Mesenteric fat pad (tissue), 1 donor: ENCODE results near the gene EGFL8. TPM values are rescaled to one million over a fixed set of nuclear protein-coding genes. Genes with fewer than 3 reads are reported as not detected.

Experiments used
- DNase-seq: peaks from one replicate; pipeline ENCODE4 v3.0.0-alpha.2; 2020; ENCODE audit warnings: low spot score
- total RNA-seq: library from RNA; stranded (reverse); fragmentation: NEBNext Ultra II Directional; extraction: Animal tissue kit (Norgen Biotek cat#: 25700); gene quantifications from one replicate; pipeline ENCODE4 v1.2.1, GENCODE V29; 2021
- donor health status: DM: yes; HTN: yes; CAD: no.

The EGFL8 gene
- total RNA-seq, 1 donor from 2014 or later, result 15.5 TPM

DNA sequence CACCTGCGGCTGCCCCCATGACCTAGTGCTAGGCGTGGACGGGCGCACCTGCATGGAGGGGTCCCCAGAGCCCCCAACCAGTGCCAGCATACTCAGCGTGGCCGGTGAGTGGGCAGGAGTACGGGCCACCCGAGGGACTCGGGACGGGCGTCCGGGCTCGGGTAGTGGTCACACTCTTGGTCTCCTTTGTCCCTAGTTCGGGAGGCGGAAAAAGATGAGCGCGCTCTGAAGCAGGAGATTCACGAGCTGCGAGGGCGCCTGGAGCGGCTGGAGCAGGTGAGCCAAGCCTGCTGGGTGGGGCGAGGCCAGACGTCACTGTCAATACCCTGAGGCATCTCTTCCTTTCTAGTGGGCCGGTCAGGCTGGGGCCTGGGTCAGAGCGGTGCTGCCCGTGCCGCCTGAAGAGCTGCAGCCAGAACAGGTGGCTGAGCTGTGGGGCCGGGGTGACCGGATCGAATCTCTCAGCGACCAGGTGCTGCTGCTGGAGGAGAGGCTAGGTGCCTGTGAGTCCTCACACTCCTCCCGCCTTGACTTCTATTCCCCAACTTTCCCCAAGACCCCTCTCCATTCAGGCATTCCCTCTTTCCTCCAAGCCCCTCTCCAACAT is 2.9 kb downstream of the EGFL8 start:
- DNase-seq, result no peak

DNA sequence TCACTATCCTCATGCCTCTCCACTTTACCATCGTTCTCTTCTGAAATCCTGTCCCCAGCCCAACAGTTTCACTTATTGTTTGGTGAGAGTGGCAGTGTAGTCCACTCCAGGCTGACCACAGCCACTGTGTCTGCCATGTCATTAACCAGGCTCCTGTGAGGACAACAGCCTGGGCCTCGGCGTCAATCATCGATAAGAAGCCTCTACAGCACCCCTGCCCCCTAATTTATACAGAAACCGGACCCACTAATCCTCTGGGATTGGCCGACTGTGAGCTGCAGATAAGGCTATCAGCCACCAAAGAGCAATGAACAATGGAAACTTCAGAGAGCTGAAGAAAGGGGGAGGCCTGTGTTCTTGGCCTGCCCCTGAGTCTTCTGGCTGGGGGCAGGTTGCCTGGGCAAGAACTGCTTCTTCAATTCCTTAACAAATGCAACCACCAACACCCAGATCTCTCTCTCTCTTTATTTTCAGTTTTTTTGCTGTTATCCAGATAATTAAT is 3.4 kb downstream of the EGFL8 start:
- no peak for DNase-seq

DNA sequence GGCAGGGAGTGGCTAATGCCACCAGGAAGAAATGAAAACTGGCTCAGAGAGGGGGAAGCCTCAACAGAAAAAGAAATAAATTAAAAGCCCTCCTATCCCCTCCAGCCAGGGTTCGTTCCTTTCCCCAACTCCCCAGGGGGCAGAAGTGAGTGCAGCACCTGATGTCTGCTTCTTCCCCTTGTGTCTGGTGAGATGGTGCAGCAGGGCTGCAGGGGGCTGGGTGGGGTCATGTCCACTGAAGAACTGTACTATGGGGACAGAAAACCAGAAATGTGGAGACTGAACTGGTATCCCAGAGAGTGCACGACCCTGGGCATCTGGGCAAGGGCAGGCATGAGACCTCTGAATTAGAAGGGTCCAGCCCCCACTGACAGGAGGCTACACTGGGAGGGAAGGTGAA is 4.0 kb downstream of the EGFL8 start:
- no peak for DNase-seq

DNA sequence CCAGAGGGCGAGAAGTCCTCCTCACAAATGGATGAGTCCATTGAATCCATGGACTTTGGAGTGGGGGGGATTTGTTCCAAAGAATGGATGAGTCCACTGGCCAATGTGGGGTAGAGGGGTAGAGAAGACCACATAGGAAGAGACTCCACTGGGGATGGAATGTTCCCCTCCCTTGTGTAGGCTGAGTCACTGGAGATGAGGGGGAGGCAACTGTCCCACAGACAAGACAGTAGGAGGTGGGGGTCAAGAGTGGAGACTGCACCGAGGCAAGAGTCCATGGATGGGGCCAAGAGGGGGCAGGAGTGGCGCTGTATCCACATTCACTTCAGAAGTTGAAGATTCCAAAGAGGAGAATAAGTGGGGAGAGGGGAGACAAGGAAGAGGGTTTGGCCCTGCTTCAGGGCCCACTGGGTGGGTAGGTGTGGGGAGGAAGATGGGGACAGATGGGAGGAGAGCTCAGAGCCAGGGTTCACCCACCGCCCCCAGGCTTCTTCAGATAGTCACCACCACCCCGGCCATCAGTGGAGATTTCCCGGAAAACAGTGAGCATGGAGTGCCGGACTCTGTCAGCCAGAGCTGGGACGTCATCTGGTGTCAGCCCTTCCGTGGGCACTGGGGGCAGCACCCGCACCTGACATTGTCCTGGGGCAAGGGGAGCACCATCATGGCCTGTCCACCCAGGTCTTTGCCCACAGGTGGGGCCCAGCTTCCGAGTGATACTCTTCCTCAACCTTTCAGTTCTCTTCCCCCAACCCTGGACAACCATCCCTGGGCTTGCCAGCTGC is 4.6 kb downstream of the EGFL8 start:
- DNase-seq, result no peak

DNA sequence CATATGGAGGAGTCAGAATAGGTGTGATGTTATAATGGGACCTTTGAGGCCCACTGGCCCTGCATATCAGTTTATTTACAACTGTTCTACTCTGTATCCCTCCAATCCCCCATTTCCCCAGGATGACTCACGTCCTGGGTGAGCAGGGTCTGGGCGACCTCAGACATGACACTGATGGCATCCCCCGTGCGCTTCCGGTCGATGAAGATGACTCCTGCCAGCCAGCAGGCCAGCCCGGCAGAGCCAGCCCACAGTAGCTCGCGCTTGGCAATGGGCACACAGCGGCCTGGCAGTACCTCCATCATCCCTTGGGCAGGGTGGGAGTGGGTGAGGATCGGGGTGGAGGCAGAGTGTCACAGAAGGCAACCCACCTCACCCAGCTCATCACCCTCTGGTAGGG is 5.9 kb downstream of the EGFL8 start:
- DNase-seq, result no peak

DNA sequence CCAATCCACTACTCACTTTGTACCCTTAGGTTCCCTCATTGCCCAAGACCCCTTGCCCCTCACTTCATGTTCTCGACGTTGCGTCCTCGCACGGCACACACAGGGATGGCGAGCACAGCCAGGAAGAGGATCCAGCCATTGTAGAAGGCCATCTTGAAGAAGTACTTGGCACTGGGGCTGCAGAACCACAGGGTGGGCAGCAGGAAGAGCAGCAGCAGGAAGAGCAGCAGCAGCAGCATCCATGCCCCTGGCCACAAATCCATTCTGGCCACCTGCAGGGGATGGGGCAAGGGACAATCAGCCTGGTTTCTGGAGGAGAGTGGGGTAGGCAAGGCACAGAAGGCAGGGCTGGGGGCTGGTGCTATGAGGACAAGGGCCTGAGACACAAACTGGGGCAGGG is 6.8 kb downstream of the EGFL8 start:
- DNase-seq, result no peak

DNA sequence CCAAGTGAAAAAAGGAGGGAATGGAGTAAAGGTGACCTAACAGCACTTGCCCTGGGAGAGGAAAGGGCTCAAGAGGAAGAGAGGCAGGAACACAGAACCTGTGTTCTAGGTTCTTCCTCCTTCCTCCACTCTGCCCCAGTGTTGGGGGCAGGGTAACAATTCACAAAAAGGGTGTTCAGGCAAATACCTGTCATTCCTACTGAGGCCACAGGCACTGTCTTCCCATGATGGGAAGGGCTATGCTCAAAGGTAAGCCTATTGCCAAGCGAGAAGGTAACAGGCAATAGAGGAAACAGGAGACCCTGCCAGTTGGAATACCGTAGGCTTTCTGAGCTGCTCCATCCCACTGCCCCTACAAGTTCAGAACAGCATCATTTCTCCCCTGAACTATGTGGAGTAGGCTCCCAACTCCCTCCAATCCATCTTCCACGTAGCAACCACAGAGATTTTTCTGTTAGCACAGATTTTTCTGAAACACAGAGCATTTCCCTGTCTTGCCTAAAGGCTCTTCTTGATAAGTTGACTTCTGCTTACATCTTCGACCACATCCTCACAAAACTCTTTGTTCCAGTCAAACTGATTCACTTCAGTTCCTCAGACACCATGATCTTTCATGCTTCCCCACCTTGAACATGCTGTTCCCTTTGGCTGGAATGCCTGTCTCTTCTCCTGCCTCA is 8.8 kb downstream of the EGFL8 start:
- no peak for DNase-seq

DNA sequence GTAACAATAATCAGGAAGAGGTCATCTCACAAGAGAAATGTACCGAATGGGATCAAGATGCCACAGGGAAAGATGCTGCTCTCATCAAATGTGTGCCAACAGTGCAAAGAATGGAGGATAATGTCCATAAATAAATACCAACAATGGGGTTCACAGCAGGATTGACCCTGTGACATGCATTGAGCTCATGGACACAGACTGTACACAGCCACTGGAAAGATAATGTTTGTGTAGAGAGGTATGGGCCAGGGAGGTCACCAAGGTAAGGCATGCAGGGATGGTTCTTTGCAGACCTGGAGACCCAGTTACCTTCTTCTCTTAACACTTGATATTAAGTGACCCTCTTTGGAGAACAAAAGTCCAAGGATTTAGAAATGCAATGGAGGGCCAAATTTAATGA is 10.0 kb downstream of the EGFL8 start:
- DNase-seq, result no peak

DNA sequence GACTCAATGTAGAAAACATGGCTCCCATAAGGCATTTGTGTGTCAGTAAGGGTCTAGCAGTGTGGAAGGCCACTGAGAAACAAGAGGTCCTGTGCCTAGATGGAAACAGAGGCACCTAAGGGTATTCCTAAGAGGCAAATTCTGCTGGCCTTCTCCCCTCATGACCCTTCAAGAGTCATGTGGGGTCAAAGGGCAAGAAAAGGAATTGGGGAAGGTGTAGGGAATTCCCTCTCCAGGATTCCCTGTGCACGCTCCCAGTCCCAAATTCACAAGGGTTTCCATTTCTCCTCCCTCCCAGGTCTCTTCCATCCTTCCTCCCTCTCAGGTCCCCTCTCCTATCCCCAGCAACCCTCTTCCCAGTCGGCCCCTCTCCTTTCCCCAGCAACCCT is 10.9 kb downstream of the EGFL8 start:
- DNase-seq, result no peak

DNA sequence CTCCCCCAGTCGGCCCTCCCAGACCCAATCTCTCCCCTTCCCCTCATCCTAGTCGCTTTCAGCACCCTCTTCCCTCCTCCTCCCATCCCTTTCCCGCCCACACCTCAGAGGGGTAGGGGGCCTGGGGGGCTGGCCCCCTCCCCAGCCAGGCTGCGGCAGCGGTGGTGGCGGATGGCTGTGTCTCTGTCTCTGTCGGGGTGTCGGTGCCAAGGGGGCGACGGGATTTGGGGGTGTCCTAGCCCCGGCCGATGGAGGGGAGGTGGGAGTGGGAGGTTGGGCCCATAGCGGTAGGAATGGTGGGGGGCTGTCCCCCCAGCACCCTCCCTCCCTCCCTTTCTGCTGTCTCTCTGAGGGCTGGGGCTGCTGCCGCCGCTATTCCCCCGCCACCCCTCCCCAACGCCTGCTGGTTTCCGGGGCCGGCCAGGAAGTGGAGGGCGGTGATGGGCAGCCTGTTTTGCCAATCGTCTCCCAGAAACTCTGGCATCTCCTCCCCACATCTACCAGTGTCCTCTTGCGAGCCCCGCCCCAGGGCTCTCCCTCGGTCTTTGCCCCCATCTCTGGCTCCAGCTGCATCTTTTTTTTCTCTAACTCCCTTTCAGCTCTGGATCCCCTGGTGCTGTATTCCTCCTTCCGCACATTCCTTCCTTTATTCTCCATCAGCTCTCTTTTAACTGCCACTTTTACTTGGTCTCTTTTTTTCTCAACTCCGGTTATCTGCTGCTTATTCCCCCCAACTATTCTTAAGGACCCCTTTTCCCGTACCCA is 11.5 kb downstream of the EGFL8 start, which contains the start of gene AGPAT1:
Gene AGPAT1, minus strand, starts transcription at position 374 of the 765 bp plus-strand sequence. CDS start 4,588 bp downstream, outside the sequence.
- peak; percentile 96 for DNase-seq

DNA sequence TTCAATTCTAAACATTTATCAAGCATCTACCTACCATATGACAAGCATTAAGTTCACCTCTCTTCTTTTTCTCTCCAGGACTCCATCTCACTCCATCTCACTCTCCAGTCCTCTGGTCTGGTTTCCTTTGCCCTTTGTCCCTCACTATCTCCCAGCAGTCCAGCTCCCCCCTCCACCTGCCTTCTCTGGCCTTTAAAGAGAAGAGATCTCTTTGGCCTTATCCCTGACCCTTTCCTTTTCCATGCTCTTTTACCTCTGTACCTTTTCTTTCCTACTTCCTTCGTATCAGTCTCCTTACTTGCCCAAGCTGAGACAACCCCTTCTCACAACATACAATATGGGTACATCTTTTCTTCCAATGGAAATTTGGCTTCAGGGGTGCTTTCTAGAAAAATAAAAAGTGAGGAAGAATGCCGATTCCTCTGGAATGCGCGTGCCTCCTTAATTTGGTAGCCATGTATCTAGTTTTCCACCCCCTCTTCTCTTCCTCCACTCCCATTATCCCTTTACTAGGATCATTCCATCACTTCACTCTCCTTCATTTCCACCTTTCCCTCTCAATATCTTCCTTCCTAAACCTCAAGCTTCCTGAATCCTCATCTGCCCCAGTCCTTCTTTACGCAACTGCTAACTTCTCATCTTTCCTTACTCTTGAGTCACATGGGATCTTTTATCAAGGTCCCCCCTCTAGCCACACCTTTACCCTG is 12.2 kb downstream of the EGFL8 start:
- no peak for DNase-seq

DNA sequence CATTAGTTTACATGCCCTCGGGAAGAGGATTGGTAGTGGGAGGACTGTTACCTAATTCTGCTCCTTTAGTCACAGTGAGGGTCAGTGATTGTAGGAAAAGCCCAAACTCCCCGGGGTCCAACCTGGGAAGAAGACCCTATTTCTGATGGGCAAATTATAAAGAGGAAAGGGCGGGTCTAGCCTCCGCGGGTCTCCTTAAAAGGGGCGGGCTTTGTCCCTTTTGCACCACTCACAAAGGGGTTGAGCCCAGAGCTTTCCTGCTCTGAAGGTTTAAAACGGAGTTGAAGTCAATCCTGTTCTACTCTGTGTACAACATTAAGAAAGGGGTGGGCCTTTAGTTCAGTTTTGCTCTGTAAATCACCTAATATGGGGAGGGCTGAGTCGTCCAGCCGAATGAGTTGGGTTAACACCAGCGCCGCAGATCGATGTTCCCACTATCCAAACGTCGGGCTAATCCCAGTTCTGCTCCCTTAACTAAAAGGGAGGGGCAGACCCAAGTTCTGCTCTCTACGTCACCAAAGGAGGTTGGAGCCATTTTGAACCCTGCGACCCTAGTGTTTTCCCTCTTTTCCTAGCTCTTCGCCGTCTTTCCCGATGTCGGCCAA is 12.9 kb downstream of the EGFL8 start:
- no peak for DNase-seq

DNA sequence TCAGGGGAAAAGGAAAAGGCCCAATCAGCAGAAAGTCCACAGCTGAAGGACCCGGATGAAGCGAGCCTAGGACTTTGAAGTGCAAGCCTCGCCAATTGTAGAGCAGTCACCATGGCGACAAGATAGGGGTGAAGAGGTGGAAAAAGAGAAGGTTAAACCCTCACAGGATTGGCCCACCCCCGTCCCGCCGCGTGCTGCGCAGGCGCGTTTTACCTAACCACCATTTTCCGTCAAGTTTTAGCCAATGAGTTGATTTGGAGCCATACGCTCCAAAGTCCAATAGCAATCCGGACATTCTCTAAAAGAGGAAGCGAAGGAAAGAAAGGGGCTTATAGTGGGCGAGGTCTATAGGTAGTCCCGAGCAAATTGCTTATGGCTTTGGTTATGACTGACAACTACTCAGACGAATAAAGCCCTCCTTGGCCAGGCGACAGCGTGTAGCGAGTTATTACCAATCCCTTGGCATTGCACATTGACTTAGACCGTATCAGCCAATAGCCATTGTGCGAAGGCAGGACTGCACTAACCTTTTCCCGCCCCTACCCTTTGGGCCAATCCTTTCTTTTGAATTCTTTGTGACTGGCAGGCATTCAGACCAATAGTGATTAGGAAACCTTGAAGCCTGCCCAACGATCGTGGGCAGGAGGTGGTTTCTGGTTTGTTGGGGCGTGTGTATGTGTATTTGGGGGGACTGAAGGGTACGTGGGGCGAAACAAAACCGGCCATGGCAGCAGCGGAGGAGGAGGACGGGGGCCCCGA is 13.6 kb downstream of the EGFL8 start, which contains the start of gene RNF5:
Gene RNF5, plus strand, starts transcription at position 618 of the 759 bp plus-strand sequence. Its CDS starts 107 bp downstream, at position 725.
- DNase-seq, result no peak

DNA sequence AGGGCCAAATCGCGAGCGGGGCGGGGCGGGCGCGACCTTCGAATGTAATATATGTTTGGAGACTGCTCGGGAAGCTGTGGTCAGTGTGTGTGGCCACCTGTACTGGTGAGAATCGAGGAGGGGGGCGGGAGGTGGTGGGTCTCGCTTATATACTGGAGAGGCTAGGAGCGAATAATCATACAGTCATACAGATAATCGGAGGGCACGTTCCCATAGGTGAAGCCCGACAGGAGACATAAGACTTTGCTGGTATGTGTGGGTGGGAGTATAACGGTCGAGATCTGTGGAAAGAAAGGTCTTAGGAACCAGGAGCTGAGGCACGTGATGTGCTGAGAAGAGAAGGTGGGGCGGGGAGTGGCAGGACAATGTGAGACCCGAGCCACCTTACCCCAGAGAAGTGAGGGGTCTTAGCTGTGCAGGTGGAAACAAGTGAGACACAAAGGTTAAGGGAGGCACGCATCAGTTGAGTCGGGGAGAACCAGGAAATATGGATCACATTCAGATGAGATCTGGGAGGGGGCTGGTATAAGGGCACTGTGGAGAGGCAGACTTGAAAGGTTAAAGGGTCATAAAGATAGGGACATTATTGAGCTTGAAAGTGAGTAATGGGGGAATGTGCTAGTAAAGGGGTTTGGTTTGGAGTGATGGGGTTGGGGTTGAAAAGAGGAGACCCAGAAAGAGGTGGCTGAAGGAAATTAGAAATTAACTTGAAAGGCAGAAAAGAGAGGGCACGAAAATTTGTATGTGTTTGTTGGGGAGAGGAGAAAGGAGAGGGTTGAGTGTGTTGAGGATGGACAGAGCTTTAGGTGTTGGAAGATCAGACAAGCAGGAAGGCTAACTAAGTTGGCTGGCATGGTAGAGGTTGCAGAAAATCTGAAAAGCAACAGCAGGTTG is 14.4 kb downstream of the EGFL8 start:
- DNase-seq, result no peak

DNA sequence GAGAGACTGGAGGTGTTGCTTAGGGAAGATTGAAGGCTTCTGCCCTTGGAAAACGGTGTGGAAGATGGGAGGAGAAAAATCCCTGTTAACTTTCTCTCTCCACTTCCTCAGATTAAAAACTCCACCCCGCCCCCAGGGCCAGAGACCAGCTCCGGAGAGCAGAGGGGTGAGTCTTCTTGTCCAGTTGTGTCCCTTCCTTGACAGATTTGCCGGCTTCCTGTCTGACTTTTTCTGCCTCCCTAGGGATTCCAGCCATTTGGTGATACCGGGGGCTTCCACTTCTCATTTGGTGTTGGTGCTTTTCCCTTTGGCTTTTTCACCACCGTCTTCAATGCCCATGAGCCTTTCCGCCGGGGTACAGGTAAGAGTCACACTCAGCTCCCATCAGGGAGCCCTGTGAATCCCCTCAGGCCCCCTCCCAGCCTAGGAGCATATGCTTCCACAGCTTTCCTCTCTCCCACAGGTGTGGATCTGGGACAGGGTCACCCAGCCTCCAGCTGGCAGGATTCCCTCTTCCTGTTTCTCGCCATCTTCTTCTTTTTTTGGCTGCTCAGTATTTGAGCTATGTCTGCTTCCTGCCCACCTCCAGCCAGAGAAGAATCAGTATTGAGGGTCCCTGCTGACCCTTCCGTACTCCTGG is 15.5 kb downstream of the EGFL8 start:
- no peak for DNase-seq

DNA sequence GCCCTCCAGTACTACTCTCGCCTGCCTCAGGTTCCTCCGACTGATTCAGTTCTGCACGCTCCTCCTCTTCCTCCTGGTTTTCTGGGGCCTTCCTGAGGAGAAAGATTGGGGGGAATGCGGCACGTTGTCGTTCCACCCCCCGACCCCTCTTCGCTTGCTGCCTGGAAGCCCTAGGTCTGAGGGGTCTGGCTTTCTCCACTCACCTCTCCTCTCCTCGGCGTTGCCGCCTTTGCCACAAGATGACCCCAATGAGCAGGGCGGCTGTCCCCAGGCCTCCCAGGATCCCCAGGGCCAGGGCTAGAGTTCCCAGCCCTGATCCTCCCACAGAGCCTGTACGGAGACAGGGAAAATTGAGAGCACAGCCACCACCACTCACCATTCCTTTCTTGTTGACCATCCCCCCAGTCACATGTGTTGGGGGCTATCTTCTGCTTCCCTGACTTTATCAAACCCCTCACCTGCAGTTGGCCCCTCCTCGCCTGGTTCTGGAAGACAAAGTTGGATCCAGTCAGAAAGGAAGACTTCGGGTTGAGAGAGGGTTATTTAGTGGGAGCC is 16.8 kb downstream of the EGFL8 start:
- DNase-seq, result no peak

DNA sequence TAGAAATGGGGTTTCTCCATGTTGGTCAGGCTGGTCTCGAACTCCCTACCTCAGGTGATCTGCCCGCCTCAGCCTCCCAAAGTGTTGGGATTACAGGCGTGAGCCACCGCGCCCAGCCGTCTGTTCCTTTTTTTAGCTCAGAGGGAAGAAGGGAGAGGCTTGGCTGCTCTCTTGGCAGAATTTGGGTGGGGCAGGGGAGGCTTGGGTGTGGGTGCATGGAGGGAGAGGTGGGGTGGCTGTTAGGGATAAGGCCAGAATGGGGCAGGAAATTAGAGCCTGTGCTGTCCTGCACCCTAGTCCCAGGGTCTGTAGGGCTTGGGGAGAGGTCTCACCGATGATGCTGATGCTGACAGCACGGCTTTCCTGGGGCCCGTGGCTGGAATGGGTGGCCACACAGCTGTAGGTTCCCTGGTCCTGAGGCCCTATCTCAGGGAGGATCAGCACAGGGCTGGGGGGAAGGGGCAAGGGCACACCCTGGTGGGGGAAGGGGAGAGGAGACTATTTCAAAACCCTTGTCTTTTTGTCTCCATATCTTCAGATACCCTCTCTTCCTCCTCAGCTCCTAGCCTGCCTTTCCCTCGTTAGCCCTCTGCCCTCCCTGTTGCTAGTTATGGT is 17.6 kb downstream of the EGFL8 start:
- DNase-seq, result no peak
